HG03342 (cell line): ENCODE measurements around the gene SLC12A3.

ENCODE experiments used
- ATAC-seq: cut with Tn5 transposase; IDR thresholded peaks from one replicate; pipeline ENCODE4 v1.9.1; 2021; ENCODE audit warnings: mild to moderate bottlenecking, moderate library complexity; ENCODE audit not compliant: unreplicated experiment

The SLC12A3 gene

GRCh38 chr16:56864960-56865359 lies at the start of gene SLC12A3:
Gene SLC12A3 (plus strand): TSS chr16:56865207. CDS start chr16:56865236, 29 bp downstream.
- ATAC-seq: no peak

- no peak for ATAC-seq
Measured at GRCh38 chr16:56815721-56816120, 49.3 kb upstream of the SLC12A3 start.

GRCh38 chr16:56817056-56817455 lies 48.0 kb upstream of the SLC12A3 start:
- ATAC-seq: no peak

GRCh38 chr16:56817938-56818337 lies 47.1 kb upstream of the SLC12A3 start:
- ATAC-seq: no peak

GRCh38 chr16:56823081-56823733 lies 41.8 kb upstream of the SLC12A3 start:
- no peak for ATAC-seq

GRCh38 chr16:56824331-56824730 lies 40.7 kb upstream of the SLC12A3 start:
- no peak for ATAC-seq

- no peak for ATAC-seq
Measured at GRCh38 chr16:56824804-56825203, 40.2 kb upstream of the SLC12A3 start.

GRCh38 chr16:56825826-56826225 lies 39.2 kb upstream of the SLC12A3 start:
- no peak for ATAC-seq

GRCh38 chr16:56828647-56829046 lies 36.4 kb upstream of the SLC12A3 start:
- ATAC-seq: no peak

GRCh38 chr16:56830669-56831068 lies 34.3 kb upstream of the SLC12A3 start:
- ATAC-seq: no peak

- ATAC-seq: no peak
Measured at GRCh38 chr16:56832768-56833167, 32.2 kb upstream of the SLC12A3 start.

GRCh38 chr16:56833243-56833970 lies 31.6 kb upstream of the SLC12A3 start:
- ATAC-seq: no peak

GRCh38 chr16:56835320-56835719 lies 29.7 kb upstream of the SLC12A3 start:
- no peak for ATAC-seq

- no peak for ATAC-seq
Measured at GRCh38 chr16:56836410-56837230, 28.4 kb upstream of the SLC12A3 start.

GRCh38 chr16:56838622-56839337 lies 26.2 kb upstream of the SLC12A3 start:
- no peak for ATAC-seq

GRCh38 chr16:56841233-56841632 lies 23.8 kb upstream of the SLC12A3 start:
- no peak for ATAC-seq

- ATAC-seq: no peak
Measured at GRCh38 chr16:56841659-56842058, 23.3 kb upstream of the SLC12A3 start.

- no peak for ATAC-seq
Measured at GRCh38 chr16:56842133-56842532, 22.9 kb upstream of the SLC12A3 start.

GRCh38 chr16:56844056-56844455 lies 21.0 kb upstream of the SLC12A3 start:
- no peak for ATAC-seq

- no peak for ATAC-seq
Measured at GRCh38 chr16:56847173-56847910, 17.7 kb upstream of the SLC12A3 start.
